Brain microvascular endothelial cell (primary cell): ENCODE results near the gene AGRN.

Source experiments
- DNase-seq: peaks from one replicate; pipeline ENCODE4 v3.0.0-alpha.2; 2020
- H3K27ac ChIP-seq: fragments of 250-450 bp; sonication (Bioruptor Pico); 2 replicates; pipeline ENCODE4 v1.5.1; 2020; ENCODE audit warnings: mild to moderate bottlenecking, moderate library complexity
- H3K27me3 ChIP-seq: fragments of 250-450 bp; sonication (Bioruptor Pico); replicated peaks from 2 replicates; pipeline ENCODE4 v1.5.1; 2020; ENCODE audit warnings: mild to moderate bottlenecking
- H3K36me3 ChIP-seq: fragments of 250-450 bp; sonication (Bioruptor Pico); replicated peaks from 2 replicates; pipeline ENCODE4 v1.5.1; 2020; ENCODE audit warnings: mild to moderate bottlenecking
- H3K4me3 ChIP-seq: 2 replicates; pipeline ENCODE4 v1.5.1; 2011; ENCODE audit warnings: low read depth, mild to moderate bottlenecking, control low read depth, low read length, moderate library complexity
- in situ Hi-C: cut with HindIII; loops from 2 replicates; pipeline ENCODE4 v1.10.0; 2017; ENCODE audit warnings: low sequenced_read_pairs, low pct_ligation_motif_present
- TF ChIP-seq, protein P1 (sequence below): IDR thresholded peaks from 2 replicates; pipeline ENCODE4 v1.5.1; 2011; ENCODE audit warnings: low read depth, mild to moderate bottlenecking, moderate library complexity, low read length, control low read depth, inconsistent platforms; ENCODE audit errors: missing control alignments

AGRN gene

DNA sequence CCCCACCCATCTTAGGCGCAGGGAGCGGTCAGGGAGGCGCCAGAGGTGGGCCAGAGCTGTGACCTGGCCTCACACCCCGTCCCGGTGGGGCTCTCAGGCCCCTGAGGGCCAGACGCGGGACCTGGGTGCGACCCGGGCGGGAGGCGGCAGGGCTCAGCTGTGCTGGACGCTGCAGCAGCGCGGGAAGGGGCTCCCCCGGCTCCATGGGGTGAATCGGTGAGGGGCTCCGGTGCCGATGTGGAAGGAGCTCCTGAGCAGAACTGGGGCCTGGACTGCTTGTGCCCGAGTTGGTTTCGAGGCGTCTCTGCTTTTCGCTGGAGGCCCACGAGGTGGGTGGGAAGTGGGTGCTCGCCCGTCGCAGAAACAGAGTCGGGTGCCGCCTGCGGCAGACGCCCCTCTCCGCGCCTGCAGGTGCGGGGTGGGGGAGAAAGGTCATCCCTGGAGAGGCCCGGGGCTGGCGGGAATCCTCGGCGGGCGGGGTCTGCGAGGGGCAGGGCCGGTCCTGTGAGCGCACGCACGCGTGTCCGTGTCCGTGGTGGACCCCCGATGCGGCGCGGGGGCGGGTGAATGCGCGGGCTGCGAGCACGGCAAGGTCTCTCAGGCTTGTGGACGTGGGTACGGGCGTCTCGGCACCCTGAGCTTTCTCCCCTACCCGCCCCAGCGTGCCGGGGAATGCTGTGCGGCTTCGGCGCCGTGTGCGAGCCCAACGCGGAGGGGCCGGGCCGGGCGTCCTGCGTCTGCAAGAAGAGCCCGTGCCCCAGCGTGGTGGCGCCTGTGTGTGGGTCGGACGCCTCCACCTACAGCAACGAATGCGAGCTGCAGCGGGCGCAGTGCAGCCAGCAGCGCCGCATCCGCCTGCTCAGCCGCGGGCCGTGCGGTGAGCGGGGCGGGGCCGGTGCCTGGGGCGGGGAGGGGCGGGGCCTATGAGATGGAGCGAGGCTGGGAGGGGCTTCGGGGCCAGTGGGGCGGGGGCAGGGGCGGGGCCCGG is 20.4 kb downstream of the AGRN start:
- H3K36me3 ChIP-seq: peaks cover 37% of the 10 kb centered on the region
- TF ChIP-seq, protein P1, sequence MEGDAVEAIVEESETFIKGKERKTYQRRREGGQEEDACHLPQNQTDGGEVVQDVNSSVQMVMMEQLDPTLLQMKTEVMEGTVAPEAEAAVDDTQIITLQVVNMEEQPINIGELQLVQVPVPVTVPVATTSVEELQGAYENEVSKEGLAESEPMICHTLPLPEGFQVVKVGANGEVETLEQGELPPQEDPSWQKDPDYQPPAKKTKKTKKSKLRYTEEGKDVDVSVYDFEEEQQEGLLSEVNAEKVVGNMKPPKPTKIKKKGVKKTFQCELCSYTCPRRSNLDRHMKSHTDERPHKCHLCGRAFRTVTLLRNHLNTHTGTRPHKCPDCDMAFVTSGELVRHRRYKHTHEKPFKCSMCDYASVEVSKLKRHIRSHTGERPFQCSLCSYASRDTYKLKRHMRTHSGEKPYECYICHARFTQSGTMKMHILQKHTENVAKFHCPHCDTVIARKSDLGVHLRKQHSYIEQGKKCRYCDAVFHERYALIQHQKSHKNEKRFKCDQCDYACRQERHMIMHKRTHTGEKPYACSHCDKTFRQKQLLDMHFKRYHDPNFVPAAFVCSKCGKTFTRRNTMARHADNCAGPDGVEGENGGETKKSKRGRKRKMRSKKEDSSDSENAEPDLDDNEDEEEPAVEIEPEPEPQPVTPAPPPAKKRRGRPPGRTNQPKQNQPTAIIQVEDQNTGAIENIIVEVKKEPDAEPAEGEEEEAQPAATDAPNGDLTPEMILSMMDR: peak; percentile 14
- in situ Hi-C loops: no loop called here
- no peak overlapping the region for H3K27ac ChIP-seq
- DNase-seq: peak; percentile 65
- peak overlapping the region; percentile 43 for H3K4me3 ChIP-seq
- H3K27me3 ChIP-seq: no peaks in the 10 kb centered on the region

DNA sequence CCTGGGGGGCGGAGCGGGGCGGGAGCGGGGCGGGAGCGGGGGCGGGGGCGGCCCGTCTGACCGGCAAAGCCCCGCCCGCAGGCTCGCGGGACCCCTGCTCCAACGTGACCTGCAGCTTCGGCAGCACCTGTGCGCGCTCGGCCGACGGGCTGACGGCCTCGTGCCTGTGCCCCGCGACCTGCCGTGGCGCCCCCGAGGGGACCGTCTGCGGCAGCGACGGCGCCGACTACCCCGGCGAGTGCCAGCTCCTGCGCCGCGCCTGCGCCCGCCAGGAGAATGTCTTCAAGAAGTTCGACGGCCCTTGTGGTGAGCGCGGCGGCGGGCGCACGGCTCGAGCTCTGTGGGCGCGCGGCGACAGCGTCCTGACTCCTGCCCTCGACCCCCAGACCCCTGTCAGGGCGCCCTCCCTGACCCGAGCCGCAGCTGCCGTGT is 21.2 kb downstream of the AGRN start:
- Histone ChIP-seq H3K27me3 (no peaks in the 10 kb centered on the region), H3K4me3 (no peak overlapping the region), H3K27ac (no peak overlapping the region), H3K36me3 (peaks cover 40% of the 10 kb centered on the region)
- in situ Hi-C loops: no loop called here
- DNase-seq: no peak
- TF ChIP-seq, protein P1: no peak

GRCh38 chr1:1041873-1042272 is 22.0 kb downstream of the AGRN start:
- TF ChIP-seq, protein P1: no peak
- no peak for DNase-seq
- Histone ChIP-seq H3K27ac (no peak overlapping the region), H3K36me3 (peaks cover 42% of the 10 kb centered on the region), H3K27me3 (no peaks in the 10 kb centered on the region), H3K4me3 (no peak overlapping the region)
- in situ Hi-C loops: no loop called here

DNA sequence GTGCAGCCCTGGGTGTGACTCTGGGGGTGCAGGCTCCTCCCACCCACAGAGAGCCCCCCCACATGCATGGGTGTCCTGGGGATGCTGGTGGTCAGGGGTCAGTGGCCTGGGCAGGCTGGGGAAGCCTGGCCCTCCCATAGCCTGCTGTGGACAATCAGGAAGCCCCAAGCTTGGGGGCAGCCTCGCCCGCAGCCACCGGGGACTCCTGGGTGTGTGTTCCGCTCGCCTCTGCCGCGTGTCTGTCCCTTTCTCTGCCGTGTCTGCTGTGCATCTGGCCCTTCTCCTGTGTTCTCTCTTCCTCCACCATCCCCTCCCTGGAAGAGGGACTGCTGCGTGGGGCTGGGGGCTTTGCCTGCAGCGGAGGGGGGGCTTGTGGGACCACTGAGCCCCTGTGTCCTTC is 22.9 kb downstream of the AGRN start:
- Histone ChIP-seq H3K36me3 (peaks cover 49% of the 10 kb centered on the region), H3K4me3 (no peak overlapping the region), H3K27ac (no peak overlapping the region), H3K27me3 (no peaks in the 10 kb centered on the region)
- in situ Hi-C loops: no loop called here
- TF ChIP-seq, protein P1: no peak
- no peak for DNase-seq

DNA sequence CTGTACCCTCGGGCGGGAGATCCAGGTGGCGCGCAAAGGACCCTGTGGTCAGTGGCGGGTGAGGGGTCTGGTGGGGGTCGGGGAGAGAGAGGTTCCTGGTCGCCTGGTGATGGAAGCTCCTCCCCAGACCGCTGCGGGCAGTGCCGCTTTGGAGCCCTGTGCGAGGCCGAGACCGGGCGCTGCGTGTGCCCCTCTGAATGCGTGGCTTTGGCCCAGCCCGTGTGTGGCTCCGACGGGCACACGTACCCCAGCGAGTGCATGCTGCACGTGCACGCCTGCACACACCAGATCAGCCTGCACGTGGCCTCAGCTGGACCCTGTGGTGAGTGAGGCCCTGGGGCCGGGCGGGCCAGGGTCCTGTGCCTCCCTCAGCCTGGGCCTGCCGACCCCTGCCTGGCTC is 23.5 kb downstream of the AGRN start:
- Histone ChIP-seq H3K27ac (no peak overlapping the region), H3K4me3 (no peak overlapping the region), H3K27me3 (no peaks in the 10 kb centered on the region), H3K36me3 (peaks cover 50% of the 10 kb centered on the region)
- TF ChIP-seq, protein P1: no peak
- in situ Hi-C loops: no loop called here
- DNase-seq: no peak
